ENCODE results near the gene RPL7A.
"Not testable (repeated sequence)": the region's sequence is repeated elsewhere in the genome, so short reads cannot be mapped to it uniquely, and the experiment has no call there.

The RPL7A gene

DNA sequence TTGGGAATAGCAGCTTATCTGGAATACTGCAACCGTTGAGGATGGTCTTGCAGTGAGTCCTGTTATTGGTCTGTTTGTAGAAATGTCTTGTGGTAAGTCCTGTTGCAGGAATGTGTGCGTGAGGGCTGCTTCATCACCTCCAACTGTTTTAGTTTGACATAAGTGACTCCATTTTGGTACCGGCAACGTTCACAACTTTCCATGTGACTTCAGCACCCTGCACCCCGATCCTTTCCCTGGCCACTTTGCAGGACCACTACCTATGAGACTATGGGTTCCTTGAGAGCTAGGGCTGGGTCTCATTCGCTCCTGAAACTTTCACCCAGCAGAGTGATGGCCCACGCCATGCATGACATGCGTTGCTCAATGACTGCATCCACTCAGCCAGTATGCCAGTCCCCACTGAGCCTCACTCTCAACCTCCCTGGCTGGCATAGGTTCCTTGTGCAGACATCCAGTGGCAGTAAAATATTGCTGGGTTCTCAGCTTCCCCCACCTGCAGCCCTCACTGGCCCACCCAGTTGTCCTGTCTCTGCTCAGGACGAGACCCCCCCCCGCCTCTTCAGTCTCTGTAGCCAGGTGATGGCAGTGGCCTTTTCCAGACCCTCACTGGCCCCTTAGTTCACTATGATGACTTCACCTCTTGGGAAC is 20.1 kb upstream of the RPL7A start:
- no peak for DNase-seq (ENCODE audit: low spot score)

DNA sequence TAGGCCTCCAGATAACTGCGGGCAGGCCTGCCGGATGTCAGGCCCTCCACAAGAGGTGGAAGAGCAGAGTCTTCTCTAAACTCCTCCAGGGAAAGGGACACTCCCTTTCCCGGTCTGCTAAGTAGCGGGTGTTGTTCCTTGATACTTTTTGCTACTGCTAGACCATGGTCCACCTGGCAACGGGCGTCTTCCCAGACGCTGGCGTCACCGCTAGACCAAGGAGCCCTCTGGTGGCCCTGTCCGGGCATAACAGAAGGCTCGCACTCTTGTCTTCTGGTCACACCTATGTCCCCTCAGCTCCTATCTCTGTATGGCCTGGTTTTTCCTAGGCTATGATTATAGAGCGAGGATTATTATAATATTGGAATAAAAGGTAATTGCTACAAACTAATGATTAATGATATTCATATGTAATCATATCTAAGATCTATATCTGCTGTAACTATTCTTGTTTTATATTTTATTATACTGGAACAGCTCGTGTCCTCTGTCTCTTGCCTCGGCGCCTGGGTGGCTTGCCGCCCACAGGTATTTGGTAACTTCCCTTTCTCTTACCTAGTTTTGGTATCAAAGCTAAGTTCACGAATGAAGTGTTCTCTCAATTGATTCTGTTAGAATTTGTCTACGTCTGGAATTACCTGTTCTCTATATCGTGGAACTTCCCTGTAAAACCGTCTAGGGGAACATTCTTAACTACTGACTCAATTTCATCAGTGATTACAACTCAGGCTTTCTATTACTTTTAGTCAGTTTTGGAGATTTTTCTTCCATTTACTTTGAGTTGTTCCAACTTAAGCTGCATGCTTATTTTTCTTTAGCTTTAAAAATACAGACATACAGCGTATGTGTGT is 18.5 kb upstream of the RPL7A start:
- not testable (repeated sequence) for DNase-seq (ENCODE audit: low spot score)

DNA sequence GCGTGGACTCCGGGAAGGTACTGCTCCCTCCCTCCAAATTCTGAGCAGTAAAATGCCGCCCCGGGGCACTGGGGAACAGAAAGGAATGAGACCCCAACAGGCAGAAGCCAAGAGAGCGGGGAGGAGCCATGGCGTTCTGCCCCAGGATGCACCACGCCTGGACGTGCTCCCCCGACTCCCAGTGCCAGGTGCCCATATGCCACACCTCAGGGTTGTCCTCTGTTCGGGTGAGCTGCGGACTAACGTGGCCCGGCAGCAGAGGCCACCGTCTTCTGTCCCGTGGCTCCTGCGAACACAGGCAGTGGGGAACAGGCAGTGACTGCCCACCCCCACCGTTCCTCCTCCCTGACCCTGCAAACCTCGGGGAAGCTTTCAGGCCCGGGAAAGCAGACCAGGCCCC is 16.8 kb upstream of the RPL7A start:
- no peak for DNase-seq (ENCODE audit: low spot score)

DNA sequence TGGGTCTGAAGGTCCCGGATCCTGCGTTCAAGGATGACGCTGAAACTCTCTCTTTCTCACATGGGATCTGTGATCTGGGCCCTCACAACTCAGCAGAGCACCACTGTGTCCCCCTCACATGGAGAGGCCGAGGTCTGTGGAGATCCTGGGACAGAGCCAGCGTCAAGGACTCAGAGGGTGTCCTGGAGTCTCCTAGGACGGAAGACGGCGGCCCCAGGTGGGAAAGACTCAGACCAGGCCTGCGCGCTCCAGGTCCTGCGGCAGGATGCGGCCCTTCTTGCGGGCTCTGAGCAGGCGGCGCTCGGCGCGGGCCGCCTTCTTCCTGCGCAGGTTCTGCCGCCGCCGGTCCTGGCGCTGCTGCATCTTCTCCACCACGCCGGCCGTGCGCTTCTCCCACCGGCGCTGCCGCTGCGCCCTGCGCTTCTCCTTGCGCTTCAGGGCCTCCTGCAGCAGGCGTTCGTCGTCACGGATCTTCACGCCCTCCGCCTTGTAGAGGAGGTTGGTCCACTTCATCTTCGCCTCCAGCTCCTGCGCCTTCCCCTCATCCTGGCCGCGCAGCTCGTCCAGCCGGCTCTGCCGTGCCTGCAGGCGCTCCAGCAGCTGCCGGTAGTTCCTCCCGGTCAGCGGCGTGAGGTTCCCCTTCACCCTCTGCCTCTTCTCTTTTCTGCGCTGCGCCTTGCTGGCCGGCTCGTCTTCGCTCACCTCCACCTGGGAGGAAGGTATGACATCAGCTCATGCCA is 16.2 kb upstream of the RPL7A start:
- DNase-seq (ENCODE audit: low spot score) = no peak

DNA sequence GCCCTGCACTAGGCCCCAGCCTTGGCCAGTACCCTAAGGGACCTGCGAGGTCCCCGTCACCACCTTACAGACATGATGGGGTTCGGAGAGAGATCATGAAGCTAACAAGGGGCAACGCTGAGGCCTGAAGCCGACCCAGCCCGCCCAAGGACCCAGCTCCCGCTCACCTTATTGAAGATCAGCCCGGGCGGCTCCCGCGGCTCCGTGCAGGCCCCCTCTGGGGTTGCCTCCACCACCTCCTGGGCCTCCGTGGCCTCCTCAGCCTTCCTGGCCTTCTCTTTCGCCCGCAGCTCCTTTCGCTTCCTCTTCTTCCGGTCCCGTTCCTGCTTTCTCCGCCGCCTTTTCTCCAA is 15.7 kb upstream of the RPL7A start:
- no peak for DNase-seq (ENCODE audit: low spot score)

DNA sequence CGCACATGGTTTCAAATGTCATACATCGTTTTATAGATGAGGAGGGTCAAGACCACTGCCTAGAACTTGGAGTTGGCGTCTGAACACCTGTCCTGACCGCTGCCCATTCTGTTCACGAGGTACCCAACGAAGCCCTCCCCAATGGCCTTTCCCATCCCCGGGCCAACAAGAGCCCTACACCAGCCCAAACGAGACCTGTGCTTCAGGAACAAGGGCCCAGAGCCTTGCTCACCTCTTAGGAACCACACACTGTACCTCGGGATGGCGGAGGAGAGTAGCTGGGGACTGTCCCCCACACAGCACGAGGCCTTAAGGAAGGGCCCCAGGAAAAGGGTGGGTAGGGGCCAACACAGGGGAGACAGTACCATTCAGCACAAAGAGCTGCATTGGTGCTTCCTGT is 15.0 kb upstream of the RPL7A start:
- no peak for DNase-seq (ENCODE audit: low spot score)

DNA sequence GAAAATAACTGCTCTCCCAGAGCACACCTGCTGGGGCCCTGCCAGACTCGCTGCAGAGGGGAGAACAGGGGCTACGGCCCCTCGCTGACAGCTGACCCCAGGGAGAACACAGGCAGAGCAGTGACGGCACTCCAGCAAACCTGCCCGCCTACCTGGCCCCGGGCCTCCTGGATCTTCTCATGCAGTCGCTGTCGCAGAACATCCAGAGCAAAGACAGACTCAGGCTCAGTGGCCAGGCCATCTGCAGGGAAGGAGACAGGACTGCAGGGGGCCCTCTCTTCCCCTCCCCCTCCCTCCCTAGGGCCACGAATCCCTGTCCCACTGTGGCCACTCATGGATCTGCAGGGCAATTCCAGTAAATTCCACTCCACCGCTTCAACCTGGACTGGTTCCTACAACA is 14.5 kb upstream of the RPL7A start:
- DNase-seq (ENCODE audit: low spot score) = no peak

DNA sequence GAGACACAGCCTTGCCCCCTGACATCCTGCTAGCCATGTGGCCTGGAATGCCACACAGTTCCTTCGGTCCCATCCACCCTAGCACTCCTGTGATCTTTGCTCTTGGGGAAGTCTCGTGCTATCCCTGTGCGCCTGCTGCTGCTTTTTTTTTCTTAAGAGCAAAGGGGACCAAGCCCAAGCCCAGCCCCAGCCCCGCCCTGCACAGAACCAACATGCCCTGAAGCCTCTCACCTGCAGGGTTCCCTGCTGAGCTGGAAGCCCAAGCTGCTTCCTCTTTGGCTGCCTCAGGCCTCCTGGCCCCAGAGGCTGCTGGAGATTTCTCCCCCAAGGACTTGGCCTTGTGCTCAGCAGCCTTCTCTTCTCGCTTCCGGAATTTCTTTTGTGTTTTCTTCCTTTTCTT is 13.9 kb upstream of the RPL7A start:
- no peak for DNase-seq (ENCODE audit: low spot score)

DNA sequence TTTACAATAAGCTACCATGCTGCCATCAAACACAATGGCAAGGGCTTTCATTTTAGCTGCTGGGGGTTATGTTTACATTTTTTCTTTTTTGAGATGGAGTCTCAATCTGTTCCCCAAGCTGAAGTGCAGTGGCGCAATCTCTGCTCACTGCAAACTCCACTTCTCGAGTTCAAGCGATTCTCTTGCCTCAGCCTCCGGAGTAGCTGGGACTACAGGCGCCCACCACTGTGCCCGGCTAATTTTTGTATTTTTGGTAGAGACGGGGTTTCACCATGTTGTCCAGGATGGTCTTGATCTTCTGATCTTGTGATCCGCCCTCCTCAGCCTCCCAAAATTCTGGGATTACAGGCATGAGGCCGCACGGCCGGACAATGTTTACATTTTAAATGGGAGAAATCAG is 13.1 kb upstream of the RPL7A start:
- DNase-seq (ENCODE audit: low spot score) = not testable (repeated sequence)

DNA sequence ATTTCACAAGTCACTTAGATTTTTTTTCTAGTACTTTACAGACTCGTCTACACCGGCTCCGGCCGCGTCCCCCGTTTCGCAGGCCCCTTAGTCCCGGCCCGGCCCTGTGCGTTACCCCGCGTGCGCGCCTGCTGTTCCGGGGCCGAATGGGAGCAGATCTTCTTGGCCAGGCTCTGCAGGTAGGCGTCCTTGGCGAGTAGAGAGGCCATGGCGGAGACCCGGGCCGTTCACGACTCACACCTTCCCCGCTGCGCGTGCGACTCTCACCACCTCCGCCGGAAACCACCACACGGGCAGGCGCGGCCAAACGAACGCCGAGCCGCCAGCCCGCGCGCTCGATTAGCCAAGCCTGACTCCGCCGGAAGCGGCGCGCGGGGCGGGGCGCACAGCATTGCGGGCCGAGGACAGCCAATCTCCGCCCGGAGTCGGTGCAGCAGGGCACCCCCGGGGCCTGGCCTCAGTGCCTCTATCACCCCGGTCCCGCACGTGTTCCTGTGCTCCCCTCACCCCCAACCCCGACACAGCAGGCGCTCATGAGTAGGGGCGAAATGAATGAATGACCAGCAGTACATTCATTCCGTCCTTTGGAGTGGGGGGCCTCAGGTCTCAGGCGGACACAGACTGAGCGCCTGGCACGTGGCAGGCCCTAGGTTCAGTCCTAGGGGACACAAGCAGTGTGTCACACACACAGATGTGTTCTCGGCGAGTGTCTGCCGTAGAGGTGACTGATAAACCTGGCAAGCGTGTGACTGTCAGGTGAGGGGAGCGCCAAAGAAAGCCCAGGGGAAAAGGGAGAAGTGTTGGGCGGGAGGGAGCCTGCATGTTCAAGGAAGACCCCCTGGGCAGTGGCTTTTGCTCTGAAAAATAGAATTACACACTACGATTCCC is 11.8 kb upstream of the RPL7A start, which contains the start of gene SURF6:
SURF6 (minus strand) TSS at position 265 of the 888 bp plus-strand sequence; CDS start at position 209, 56 bp downstream.
- peak; percentile 88 for DNase-seq (ENCODE audit: low spot score)

DNA sequence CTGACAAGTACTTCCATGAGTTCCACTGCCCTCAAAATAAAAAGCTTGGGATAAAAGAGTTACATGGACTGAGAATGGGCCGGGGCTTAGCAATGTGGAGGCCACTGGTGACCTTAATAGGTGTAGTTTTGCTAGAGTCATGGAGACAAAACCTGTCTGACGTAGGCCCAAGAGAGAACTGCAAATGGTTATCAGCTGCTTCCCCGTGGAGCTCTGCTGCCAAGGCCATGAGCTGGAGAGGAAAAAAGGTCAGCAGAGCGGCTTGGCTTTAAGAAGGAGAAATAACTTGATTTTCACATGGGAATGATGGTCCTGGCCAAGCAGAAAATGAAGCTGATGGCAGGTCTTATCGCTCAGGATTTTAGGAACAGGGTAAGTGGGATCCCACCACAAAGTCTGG is 8.4 kb upstream of the RPL7A start:
- DNase-seq (ENCODE audit: low spot score) = no peak

DNA sequence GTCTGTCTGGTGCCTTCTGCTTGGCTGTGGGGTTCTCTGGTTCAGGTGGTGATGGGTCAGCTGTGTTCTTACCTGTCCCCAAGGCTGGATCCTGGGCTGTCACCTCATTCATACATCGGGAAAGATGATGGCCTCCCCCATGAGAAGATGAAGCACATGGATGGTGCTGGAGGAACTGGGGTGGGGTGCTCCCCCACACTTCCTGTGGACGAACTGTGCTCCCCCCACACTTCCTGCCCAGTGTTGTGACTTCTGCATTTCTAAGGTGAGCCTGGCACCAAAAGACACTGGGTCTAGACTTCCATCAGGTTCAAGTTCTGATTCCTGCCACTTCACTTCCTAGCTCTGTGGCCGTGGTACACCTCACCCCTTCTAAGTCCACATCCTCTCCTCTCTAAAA is 7.8 kb upstream of the RPL7A start:
- DNase-seq (ENCODE audit: low spot score) = no peak

DNA sequence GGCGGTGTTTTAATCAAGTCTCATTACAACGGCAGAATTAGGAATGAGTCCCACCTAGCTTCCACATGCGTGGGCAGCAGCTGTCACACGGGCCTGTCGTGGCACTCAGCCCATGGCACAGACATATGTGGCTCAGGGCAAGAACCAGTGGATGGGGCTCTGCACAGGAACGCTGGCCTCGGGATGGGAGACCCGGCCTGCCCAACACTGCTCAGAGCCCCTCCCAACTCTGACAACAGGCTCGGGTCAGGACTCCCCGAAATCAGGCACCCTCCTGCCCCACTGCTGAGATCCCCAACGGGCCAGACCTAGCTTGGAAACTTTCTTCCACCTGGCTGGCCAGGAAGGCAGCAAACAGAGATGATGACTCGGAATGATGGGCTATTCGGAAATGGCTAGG is 7.1 kb upstream of the RPL7A start:
- DNase-seq (ENCODE audit: low spot score) = no peak

DNA sequence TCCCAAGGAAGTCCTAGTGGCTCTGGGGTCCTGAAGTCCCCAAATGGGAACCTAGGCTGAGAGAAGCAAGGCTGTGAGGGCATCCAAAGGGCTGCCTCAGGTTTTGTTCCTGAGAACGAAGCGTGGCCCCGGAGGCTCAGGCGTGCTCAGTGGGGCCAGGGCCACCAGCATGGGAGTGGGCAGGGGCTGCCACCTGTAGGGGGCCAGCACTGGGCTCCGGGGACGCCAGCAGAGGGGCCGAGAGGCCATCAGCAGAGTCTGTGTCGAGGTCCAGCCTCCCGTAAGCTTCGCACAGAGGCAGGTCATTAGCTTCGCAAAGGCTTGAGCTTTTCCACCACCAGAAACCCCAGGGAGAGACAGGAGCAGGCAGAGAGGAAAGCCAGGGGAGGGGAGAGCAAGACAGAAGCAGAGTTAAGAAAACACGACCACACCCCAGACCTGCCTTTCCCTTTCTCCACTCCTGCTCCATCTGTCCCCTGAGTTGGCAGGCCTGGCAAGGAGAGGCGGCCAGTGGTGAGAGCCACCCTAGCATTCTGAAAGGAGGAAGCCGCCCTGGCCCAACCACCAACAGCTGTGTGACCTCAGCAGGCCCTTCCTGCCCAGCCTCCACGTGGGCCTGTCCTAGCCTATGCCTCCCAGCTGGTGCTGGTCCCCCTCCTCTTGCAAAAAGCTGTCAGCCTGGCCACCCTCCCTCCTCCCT is 6.5 kb upstream of the RPL7A start:
- DNase-seq (ENCODE audit: low spot score) = no peak

DNA sequence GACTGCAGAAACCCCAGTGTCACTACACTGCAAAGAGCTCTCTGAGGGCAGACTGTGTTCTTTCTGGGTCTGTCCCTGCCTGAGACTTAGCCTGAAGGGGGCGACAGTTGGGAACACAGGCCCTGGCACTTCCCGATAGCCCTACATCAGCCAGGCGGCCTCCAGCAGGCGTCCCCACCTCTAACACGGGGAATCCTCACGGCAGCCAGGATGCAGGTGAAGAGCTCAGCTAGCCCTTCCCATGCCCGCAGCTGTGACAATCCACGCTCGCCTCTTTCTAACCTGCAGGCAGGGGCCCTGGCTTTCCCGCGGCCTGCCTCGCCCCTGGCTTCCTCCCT is 6.0 kb upstream of the RPL7A start:
- no peak for DNase-seq (ENCODE audit: low spot score)

DNA sequence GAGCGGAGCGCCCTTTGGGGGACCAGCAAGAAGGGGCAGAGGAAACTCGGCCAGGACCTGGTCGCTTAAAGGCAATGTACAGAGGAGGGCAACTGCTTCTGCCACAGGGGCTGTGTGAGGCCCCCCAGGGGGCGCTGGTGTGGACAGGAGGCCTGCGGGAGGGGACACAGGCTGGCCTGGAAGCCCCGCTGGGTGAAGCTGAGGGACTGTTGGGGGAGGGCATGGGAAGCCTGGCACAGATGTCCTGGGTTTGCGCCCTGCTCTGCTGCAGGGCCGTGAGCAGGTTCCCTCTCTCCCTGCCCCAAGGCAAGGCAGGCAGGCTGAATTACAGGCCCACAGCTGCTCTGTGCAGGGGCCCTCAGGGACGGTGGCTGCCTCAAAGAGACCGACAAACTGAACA is 5.4 kb upstream of the RPL7A start:
- no peak for DNase-seq (ENCODE audit: low spot score)

DNA sequence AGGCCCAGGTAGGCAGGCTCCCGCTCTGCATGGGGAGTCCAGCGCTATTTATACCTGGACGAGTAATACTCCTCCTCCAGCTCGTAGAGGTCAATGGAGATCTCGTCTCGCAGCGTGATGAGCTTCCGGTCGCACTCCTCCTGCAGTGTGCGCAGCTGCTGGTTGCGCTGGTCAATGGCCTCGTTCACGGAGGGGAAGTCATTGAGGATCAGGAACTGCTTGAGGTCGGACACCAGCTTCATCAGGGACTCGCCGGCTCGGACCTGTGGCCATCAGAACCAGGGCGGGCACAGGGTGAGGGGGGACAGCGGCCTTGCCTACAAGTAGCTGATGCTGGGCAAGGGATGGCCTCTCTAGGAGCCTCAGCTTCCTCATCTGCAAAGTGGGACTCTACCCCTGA is 3.9 kb upstream of the RPL7A start:
- no peak for DNase-seq (ENCODE audit: low spot score)

DNA sequence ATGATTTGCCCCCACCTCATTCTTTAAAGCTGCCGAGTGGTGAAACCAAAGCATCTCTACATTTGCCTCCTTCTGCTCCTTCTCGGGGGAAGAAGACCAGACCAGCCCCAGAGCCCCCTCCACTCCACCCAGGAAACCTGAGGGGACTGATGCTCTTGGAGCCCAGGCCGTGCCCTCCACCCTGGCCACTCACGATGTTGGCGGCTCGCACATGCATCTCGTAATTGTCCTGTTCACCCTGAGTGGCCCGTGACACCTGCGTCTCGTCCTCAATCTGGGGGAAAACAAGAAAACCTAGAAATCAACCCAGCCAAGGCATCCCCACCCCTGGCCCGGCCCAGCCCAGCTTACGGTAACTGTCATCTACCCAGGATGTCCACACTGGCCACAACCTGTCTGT is 3.0 kb upstream of the RPL7A start:
- no peak for DNase-seq (ENCODE audit: low spot score)

DNA sequence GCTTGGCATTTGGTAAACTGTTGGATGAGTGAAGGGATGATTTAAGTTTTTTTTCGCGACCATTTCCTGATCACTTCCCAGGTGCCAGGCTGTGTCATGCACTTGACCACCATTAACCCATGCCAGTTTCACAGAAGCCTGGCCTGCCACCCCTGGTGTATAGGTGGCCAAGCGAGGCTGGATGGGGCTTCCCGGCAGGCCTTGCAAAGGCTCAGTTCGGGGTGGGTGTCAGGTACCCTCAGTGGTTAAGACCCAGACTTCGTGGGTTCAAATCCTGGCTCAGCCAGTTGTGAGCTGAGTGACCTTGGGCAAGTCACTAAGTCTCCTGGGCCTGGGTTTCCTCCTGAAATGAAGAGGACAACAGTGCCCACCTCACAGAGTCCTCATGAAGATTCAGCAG is 2.4 kb upstream of the RPL7A start:
- DNase-seq (ENCODE audit: low spot score) = no peak

DNA sequence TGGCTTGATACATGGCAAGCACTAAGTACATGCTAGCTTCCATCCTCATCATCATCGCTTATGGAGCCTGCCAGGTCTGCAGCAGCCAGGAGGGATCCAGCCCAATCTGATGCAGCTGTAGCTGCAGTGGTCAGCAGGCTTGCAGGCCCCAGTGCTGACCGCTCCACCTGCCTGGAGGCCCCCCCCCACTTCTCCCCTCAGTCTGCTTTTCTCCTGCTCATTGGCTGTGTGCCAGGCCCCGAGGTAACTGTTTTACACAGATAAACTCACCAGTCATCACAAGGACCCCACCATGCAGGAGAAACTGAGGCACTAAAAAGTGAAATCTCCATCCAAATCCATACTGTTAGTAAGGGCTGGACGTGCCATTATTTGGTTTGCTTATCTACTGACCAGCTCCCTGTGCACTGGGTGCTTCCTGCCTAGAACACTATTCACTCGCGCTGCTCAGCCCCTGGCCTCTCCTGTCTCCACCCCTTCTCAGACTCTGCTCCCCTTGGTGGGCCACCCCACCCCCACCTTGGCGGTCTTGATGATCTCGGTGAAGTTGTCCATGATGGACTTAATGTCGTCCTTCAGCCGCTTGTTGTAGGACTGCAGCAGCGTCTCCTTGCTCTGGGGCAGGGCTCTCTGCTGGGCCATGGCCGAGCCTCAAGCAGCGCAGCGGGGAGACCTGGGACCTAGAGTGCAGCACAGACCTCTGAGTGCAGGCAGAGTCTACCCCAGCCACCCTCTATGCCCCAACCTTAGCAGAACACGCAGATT is 1.8 kb upstream of the RPL7A start:
- no peak for DNase-seq (ENCODE audit: low spot score)

DNA sequence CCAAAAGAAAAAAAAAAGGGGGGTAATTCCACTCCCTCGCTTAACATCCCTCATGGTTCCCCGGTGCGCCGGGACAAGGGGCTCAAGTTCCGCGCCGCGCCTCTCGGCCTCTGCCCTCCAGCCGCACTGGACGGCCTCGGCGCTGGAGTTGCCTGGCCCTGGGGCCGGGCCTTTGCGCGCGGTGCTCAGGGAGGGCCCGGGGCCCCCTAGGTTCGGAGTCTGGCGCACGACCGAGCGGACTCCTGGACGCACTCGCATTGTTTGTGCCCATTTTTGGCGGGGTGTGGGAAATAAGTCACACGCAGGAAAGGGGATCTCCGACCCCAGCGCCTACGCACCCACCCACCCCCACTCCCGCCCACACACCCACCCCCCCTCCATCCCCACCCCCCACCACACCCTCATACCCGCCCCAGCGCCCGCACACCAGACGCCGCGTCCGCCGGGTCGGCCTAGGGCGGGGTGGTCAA is 468 bp upstream of the RPL7A start:
- DNase-seq (ENCODE audit: low spot score) = peak; percentile 66
